GM18508 (cell line): Measurements from ENCODE around the gene GCAT.

ENCODE experiments used
- ATAC-seq: cut with Tn5 transposase; IDR thresholded peaks from one replicate; pipeline ENCODE4 v1.9.1; 2021; ENCODE audit warnings: moderate number of reproducible peaks; ENCODE audit not compliant: insufficient read depth, unreplicated experiment

The GCAT gene

GRCh38 chr22:37807410-37808293, at the start of gene GCAT:
GCAT (plus strand) TSS chr22:37807934; CDS start chr22:37807968, 34 bp downstream.
- ATAC-seq, result no peak

- ATAC-seq, result no peak
Measured at GRCh38 chr22:37758694-37759093, 49.0 kb upstream of the GCAT start.

GRCh38 chr22:37759281-37759680, 48.5 kb upstream of the GCAT start:
- ATAC-seq, result no peak

GRCh38 chr22:37760152-37760551, 47.6 kb upstream of the GCAT start:
- ATAC-seq, result no peak

DNA sequence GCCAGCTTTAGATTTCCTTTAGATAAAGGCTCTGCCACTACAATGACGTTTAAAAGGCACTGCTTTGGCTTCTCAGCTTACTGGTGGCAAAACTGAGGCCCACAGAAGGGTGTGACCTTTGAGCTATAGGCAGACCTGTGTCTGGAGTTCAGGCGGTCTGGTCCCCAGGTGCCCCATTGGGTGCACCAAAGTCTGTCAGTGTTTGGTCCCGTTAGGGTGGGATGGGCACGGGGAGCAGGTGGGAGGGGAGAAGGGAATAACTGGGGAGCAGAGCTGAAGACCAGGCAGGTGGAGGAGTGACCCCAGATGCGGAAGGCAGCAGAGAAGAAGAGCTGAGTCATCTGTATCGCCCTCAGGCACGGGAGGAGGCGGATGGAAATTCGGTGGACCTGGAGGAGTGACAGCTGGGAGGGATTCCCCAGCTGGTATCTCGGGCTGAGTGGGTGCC, 45.3 kb upstream of the GCAT start:
- ATAC-seq, result no peak

DNA sequence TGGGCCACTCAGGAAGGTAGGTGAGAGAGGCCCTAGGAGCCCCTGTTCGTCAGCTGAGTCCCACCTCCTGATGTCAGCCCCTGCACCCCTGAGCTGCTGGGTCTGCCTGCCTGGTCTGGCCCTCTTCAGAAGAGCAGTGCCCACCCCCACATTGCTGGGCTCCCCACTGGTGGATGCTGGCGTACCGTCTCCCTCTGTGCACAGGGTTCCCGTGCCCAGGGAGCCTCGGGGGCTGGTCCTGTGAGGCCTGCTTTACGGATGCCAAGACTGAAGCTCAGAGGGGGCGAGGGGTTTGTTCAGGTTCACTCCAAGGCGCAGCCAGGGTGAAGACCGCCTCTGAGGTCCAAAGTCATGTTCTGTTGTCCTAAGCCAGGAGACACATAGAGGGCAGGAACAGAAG, 44.7 kb upstream of the GCAT start:
- no peak for ATAC-seq

DNA sequence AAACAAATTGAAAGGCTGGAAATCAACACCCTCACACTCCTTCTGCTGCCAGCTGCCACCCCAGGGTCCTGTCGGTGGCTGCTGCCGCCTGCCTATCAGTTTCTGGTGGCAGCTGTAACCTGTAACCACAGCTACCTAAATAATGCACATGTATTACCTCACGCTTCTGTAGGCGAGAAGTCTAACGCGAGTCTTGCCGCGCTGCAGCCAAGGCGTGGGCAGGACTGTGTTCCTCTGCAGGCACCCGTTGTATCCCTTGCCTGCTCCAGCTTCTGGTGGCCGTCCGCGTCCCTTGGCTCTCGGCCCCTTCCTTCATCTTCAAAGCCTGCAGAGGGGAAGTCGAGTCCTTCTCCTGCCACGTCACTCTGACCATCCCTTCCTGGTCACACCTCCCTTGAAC, 44.1 kb upstream of the GCAT start:
- no peak for ATAC-seq

DNA sequence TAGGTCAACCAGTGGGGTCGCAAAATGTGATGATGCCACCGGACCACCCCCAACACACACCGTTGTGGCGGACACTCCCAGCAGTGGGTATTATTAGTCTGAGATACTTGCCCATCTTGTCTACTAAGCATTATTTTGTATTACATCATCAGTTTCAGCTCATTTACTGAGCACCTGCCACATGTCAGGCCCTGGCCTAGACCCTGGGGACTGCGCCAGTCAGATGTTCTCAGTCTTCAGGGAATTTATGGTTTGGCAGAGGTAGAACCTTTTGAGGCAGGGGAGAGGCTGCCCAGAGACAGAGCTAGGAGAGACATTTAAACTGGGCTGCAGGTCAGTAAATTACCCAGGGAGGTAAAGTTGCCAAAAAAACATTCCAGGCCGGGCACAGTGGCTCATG, 43.1 kb upstream of the GCAT start:
- no peak for ATAC-seq

GRCh38 chr22:37765498-37765897, 42.2 kb upstream of the GCAT start:
- ATAC-seq, result no peak

GRCh38 chr22:37765953-37766576, 41.7 kb upstream of the GCAT start:
- no peak for ATAC-seq

DNA sequence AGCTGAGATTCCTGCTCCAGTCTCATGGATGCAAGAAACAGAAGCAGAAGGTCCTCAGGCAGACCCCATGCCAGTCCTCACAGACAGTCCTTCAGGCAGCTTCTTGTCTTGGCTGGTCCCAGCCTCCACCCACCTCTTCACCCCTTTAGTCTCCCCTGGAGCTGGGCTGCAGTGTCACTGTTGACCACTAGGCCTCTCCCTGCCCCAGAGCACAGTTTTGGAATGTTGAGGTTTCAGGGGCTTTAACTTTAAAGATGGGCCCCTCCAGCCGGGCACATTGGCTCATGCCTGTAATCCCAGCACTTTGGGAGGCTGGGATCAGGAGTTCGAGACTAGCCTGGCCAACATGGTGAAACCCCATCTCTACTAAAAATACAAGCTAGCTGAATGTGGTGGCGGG, 39.5 kb upstream of the GCAT start:
- no peak for ATAC-seq

- ATAC-seq, result no peak
Measured at GRCh38 chr22:37769056-37769455, 38.7 kb upstream of the GCAT start.

GRCh38 chr22:37771081-37771480, 36.7 kb upstream of the GCAT start:
- no peak for ATAC-seq

DNA sequence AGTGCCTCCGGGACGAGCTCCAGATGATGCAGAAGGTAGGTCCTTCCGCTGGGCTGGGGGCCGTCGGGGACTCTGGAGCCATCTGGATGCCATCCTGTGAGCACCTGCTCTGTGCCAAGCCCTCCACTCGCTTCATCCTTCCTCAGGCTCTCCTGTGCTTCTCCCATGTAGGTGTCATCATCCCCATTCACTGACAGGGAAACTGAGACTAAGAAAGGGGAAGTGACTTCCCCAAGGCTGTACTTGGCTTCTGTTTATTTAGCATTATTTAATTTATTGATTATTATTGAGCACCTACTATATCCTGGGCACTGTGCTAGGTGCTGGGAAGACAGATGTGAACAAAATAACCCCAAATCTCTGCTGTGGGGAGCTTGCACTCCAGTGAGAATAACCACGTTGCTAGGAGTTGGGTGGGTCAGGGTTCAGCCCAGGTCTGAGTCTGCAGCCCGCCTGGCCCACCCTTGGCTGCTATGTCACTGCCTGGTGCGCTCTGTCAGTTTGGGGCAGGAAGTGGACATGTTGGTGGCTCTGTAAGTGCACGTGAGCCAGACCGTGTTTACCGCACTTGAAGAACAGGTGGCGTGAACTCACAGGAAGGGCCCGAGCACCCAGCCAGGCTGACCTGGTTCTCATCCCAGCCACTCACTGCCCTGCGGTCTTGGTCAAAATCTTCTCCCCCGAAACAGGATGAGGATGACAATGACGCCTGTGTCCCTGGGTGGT, 35.9 kb upstream of the GCAT start:
- ATAC-seq, result no peak

DNA sequence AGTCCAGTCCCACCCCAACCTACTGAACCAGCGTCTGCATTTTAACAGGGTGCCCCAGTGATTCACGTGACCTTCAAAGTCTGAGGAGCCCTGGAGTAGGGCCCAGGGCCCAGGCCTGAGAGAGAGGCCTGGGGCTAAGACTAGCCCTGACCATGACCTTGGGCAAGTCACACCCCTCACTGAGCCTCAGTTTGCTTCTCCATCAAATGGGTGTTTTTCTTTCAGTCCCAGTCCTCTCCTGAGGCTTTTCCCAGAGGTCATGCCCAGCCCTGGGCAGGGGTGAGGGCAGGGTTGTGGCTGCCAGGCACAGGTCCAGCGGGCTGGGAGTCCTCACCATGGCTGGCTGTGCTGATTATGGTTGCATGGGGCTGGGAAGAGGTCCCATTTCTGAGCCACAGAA, 33.0 kb upstream of the GCAT start:
- no peak for ATAC-seq

GRCh38 chr22:37775785-37776638, 31.7 kb upstream of the GCAT start:
- ATAC-seq, result no peak

- ATAC-seq, result no peak
Measured at GRCh38 chr22:37776639-37777005, 31.1 kb upstream of the GCAT start.

GRCh38 chr22:37777122-37777687, 30.5 kb upstream of the GCAT start:
- ATAC-seq, result no peak

GRCh38 chr22:37778370-37779009, 29.2 kb upstream of the GCAT start:
- no peak for ATAC-seq
